ENCODE data around the gene GUCY2D. TPM values are rescaled to one million over a fixed set of nuclear protein-coding genes. Genes with fewer than 3 reads are reported as not detected.

GUCY2D gene
- total RNA-seq, 4 donors from 2014 or later, result not detected

- Histone ChIP-seq H3K4me3 (no peak overlapping the region), H3K27ac (no peak overlapping the region), H3K9me3 (no peaks in the 10 kb centered on the region), H3K4me1 (peaks cover 0 to 4% (median 0%) of the 10 kb centered on the region in 3 donors), H3K36me3 (no peaks in the 10 kb centered on the region), H3K27me3 (peaks cover 9% of the 10 kb centered on the region)
- TF ChIP-seq CTCF (IDR thresholded peaks at IDR 0.05) (no peak), EP300 (IDR thresholded peaks at IDR 0.05) (no peak), POLR2A (IDR thresholded peaks at IDR 0.05) (no peak), POLR2AphosphoS5 (IDR thresholded peaks at IDR 0.05) (no peak)
- ATAC-seq, result no peak
- 38 to 42% methylated on average over 2 of the region's 2 CpGs for WGBS, 2 donors (ENCODE audit: low coverage in 1 of 2)
Measured at GRCh38 chr17:7961421-7961820, 41.0 kb upstream of the GUCY2D start.

GRCh38 chr17:7967751-7968150 is 34.7 kb upstream of the GUCY2D start:
- ATAC-seq, result no peak
- H3K27me3 ChIP-seq, result peaks cover 5% of the 10 kb centered on the region
- H3K4me1 ChIP-seq, result no peaks in the 10 kb centered on the region
- no peak overlapping the region for H3K27ac ChIP-seq
- no peaks in the 10 kb centered on the region for H3K36me3 ChIP-seq
- TF ChIP-seq CTCF (IDR thresholded peaks at IDR 0.05), result no peak
- TF ChIP-seq POLR2A (IDR thresholded peaks at IDR 0.05), result no peak
- no peak for TF ChIP-seq EP300 (IDR thresholded peaks at IDR 0.05)
- TF ChIP-seq POLR2AphosphoS5 (IDR thresholded peaks at IDR 0.05), result no peak
- no peak overlapping the region for H3K4me3 ChIP-seq
- no peaks in the 10 kb centered on the region for H3K9me3 ChIP-seq
- 61 to 73% methylated on average over 2 of the region's 2 CpGs for WGBS, 2 donors (ENCODE audit: low coverage in 1 of 2)

- Histone ChIP-seq H3K36me3 (no peaks in the 10 kb centered on the region), H3K27ac (no peak overlapping the region), H3K9me3 (peaks cover 0 to 7% (median 0%) of the 10 kb centered on the region in 3 donors), H3K4me3 (no peak overlapping the region), H3K27me3 (peaks cover 5% of the 10 kb centered on the region), H3K4me1 (no peaks in the 10 kb centered on the region)
- no peak for ATAC-seq
- no peak for TF ChIP-seq EP300 (IDR thresholded peaks at IDR 0.05)
- no peak for TF ChIP-seq POLR2A (IDR thresholded peaks at IDR 0.05)
- WGBS, 2 donors (ENCODE audit: low coverage in 1 of 2), result 85 to 90% methylated on average over 4 to 6 of the region's 6 CpGs
Measured at GRCh38 chr17:7969433-7969832, 33.0 kb upstream of the GUCY2D start.

GRCh38 chr17:7971651-7972050 is 30.8 kb upstream of the GUCY2D start:
- TF ChIP-seq POLR2A (IDR thresholded peaks at IDR 0.05), result no peak
- no peaks in the 10 kb centered on the region for H3K4me1 ChIP-seq
- no peaks in the 10 kb centered on the region for H3K36me3 ChIP-seq
- ATAC-seq, result no peak
- 69 to 85% methylated on average over 4 of the region's 4 CpGs for WGBS, 2 donors (ENCODE audit: low coverage in 1 of 2)
- H3K9me3 ChIP-seq, result peaks cover 0 to 17% (median 0%) of the 10 kb centered on the region in 3 donors
- peaks cover 5% of the 10 kb centered on the region for H3K27me3 ChIP-seq
- no peak overlapping the region for H3K27ac ChIP-seq
- no peak overlapping the region for H3K4me3 ChIP-seq

- 82 to 95% methylated on average over 2 to 6 of the region's 8 CpGs for WGBS, 2 donors (ENCODE audit: low coverage in 1 of 2)
Measured at GRCh38 chr17:7972131-7972785, 30.2 kb upstream of the GUCY2D start.

More at GRCh38 chr17:7972131-7972785, 30.2 kb upstream of the GUCY2D start:
- no peak for TF ChIP-seq POLR2A (IDR thresholded peaks at IDR 0.05)
- no peak for TF ChIP-seq POLR2AphosphoS5 (IDR thresholded peaks at IDR 0.05)
- no peak for TF ChIP-seq EP300 (IDR thresholded peaks at IDR 0.05)
- no peak for TF ChIP-seq CTCF (IDR thresholded peaks at IDR 0.05)
- H3K27me3 ChIP-seq, result peaks cover 5% of the 10 kb centered on the region
- H3K4me1 ChIP-seq, result no peaks in the 10 kb centered on the region
- H3K4me3 ChIP-seq, result no peak overlapping the region
- no peak for ATAC-seq
- no peak overlapping the region for H3K27ac ChIP-seq
- H3K36me3 ChIP-seq, result no peaks in the 10 kb centered on the region
- H3K9me3 ChIP-seq, result peaks cover 0 to 17% (median 0%) of the 10 kb centered on the region in 3 donors
